Smooth muscle cell of the brain vasculature (primary cell): ENCODE data around the gene SMC3.

ENCODE experiments used
- DNase-seq: peaks from one replicate; pipeline ENCODE4 v3.0.0-alpha.2; 2012; ENCODE audit warnings: low read depth, low spot score

The SMC3 gene

DNA sequence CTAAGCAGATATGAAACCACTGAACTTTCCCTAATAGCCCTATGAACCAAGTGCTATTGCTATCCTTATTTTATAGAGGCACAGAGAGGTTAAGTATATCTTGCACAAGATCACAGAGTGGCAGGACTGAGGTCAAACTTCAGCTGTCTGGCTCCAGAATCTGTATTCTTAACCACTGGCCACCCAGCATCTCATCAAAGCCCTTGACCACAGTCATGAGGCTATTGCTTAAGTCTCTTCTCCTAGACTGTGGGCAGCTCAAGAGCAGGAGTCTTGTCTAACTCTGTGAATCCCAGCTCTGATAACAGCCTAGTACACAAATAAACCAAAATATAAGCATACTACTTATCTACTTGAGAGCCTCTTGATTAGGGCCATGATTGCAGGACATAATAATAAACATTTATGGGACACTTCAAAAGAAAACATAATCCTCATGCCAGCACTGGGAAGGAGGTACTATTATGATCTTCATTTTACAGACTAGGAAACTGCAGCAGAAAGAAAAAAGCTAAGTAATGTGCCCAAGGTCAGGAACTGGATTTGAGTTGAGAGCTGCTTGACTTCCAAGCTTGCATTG, 22.4 kb upstream of the SMC3 start:
- DNase-seq = no peak

DNA sequence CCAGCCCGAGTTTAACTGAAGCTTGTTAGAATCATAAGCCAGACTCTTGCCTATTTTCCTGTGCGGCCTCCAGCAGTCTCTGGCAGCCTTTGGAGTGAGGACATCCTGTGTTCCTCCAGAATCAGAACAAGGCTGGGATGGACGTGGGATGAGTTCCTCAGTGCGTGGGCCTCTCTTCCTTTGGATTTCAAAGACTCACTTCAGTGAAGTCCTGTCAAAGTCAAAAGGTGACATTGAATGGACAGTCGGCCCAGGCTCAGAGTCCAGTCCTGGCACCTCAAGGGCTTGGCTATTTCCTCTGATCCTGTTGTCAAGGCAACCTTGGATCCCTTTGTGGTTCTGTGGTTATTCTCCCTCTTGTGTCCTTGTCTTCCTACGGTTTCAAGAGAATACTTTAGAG, 21.4 kb upstream of the SMC3 start:
- DNase-seq = no peak

DNA sequence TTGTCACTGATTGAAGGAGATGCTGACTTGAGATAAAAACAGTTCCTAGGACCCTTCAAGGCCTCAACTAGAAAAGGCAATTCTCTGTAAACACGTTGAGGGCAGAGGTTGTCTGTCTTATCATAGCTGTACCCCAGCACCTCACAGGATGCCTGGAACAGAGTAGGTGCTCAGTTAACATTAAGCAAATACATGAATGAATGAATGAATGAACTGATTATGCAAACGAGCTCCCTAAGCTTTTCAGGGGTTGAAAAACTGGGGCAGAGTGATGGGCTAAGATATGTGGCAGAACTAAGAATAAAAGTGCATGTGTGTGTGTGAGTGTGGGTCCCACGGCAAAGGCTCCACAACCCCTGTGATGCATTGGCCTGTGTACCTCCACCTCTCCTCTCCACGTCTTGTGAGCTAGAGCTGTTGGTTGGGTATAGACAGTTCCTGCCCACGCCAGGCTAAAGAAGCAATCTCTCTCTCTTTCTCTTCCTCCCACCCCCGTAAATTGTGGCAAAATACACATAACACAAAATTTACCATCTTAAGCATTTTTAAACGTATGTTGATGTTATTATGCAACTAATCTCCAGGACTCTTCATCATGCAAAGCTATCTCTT, 20.9 kb upstream of the SMC3 start:
- no peak for DNase-seq

DNA sequence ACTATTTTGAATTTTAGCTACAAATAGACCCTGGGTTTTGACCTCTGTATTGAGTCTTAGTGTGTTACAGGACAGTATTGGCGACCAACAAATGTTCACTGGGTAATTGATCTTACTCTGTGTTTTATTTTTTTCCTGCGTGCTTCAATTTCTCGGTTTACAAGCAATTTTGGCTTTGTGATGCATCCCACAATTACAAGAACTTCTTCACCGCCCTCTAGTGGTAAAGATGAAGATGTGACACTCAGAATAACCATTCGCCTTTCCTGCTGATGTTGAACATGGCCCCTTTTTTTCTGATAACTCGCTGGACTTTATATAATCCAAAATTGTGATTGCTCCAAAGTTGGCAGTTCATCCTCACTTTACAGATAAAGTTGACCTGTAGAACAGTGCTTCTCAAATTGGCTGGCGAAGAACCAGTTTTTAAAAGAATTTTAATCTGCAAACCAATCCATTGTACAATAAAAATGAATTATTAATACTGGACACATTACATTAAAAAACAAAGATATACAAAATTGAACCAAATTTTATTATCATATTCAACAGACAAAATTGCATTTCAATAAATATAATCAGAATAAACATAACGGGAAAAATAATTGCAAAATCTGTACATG, 20.2 kb upstream of the SMC3 start:
- DNase-seq = no peak

DNA sequence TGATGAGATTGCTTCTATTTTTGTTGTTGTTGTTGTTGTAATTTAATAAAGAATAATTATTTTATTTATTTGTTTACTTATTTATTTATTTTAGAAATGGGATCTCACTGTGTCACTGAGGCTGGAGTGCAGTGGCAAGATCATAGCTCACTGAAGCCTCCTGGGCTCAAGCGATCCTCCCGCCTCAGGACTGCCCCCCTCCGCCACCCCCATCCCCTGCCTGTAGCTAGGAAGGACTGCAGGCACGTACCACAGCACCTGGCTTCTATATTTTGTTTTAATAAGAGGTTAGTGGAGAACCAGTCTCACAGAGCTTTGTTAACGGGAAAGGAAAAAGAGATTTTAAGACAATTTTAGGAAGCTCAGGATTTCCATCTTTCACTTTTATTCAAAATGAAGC, 19.5 kb upstream of the SMC3 start:
- no peak for DNase-seq

DNA sequence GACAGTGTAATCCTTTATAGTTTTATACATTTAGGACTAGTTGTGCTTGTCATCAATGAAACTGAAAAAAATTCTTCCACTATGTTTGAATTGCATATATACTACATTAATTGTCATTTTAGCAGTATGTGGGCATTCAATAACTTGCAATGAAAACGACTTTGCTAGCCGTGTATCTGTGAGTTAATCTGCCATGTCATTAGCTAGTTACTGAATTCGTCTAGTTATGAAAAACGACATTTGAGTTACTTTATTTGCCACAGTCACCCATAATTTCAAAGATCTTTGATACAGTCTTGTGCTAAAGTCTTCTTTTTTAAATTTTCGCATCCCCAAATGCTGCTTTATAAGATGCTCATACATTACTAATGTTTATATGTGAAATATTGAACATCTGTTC, 18.3 kb upstream of the SMC3 start:
- DNase-seq = no peak

DNA sequence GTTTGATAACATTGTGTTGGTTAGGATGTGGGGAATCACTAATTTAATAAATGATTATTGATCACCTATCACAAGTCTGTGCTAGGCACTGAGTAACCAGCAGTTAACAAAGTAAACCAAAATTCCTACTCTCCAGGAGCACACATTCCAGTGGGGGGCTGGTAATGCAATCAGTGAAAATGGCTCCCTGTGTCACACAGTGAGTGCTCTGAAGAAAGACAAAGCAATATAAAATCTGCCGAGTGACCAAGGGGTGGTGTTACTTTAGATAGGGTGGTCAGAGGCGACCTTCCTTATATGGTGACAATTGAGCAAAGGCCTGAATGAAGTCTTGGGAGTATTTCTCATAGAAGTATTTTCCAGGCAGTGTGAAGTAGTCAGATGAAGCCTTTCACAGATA, 13.6 kb upstream of the SMC3 start:
- DNase-seq = no peak

DNA sequence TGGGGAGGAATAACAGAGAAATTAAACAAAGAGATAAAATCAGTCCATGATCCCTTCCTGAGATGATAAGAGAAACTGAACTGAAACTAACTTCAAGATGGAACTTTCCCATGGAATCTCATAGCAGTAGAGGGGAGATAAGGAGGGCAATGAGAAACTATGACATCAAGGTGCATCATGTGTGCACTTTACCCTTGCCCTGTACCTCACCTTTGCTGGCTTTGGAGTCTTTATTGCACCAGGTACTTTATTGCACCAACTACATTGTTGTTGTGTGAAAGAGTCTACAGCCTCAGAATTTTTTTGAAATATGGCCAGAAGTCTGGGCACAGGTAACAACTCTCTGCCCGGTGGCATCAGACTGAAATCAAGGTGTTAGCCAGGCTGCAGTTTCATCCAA, 11.2 kb upstream of the SMC3 start:
- no peak for DNase-seq

DNA sequence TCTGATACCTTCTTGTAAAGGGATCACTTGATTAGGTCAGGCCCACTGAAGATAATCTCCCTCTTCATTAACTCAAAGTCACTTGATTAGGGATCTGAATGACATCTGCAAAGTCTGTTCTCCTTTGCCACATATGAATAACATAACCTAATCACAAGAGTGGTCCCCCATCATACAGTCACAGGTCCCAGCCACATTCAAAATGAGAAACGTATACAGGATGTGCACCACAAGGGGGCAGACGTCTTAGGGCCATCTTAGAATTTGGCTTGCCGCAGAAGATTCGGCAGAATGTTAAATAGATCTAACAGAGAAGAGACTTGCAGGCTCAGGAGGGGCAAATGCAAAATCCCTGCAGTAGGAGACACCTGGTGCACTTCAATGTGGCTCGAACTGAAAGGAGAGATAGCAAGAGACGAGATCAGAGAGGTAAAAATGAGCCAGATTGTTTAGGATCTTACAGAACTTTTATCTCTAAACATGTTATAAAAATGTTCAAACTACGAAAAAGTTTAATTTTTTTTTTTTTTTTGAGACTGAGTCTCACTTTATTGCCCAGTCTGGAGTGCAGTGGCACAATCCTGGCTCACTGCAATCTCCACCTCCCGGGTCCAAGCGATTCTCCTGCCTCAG, 10.4 kb upstream of the SMC3 start:
- no peak for DNase-seq

DNA sequence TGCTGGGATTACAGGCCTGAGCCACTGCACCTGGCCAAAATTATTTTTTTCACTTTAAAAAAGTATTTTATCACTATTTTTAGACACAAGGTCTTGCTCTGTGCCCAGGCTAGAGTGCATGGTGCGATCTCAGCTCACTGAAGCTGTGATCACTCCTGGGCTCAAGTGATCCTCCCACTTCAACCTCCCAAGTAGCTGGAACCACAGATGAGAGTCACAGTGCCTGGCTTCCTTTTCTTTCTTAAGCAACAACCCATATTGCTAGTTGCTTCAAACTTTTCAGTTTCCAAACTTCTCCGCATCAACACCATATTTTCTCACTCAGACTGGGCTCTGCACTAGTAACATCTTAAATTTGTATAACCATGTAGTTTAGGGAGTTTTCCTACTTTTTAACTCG, 9.5 kb upstream of the SMC3 start:
- no peak for DNase-seq

DNA sequence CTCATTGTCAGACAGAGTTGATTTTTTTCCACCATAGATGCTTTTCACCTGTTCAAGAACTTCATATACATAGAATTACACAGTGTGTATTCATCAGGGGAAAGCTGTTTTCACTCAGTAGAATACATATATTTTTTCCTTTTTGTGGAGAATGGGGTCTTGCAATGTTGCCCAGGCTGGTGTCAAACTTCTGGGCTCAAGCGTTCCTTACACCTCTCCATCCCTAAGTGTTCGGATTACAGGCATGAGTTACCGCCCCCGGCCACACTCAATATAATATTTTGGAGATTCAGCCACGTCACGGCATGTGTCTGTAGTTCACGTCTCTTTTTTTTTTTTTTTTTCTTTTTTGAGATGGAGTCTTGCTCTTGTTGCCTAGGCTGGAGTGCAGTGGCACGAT, 7.5 kb upstream of the SMC3 start:
- DNase-seq = no peak

DNA sequence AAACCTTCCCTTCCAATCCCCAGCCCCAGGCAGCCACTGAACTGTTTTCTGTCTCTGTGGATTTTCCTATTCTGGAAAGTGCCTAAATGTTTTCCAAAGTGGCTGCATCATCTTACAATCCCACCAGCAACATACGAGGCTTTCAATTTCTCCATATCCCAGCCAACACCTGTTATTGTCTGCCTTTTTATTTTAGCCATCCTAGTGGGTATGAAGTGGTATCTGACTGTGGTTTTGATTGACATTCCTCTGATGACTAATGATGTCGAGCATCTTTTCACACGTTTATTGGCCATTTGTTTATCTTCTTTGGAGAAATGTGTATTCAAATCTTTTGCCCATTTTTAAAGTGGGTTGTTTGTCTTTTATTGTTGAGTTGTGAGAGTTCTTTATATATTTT, 6.2 kb upstream of the SMC3 start:
- DNase-seq = no peak

DNA sequence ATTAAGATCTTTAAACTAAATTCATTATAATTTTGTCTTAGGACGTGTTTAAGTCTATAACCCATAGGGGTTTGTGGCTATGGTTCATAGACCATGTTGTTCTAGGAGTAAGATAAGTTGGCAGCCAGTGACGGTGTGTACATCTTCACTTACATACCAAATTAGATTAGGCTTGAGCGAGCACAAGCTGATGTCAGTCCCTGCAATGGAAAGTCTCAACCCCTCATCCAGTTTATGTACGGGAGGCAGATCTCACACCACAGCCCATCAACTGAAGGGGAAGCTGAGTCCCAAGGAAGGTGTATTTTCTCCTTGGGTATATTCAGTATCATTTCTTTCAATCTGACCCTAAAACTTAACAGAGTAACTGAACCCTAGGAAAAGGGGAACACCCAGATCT, 5.1 kb upstream of the SMC3 start:
- DNase-seq = no peak

DNA sequence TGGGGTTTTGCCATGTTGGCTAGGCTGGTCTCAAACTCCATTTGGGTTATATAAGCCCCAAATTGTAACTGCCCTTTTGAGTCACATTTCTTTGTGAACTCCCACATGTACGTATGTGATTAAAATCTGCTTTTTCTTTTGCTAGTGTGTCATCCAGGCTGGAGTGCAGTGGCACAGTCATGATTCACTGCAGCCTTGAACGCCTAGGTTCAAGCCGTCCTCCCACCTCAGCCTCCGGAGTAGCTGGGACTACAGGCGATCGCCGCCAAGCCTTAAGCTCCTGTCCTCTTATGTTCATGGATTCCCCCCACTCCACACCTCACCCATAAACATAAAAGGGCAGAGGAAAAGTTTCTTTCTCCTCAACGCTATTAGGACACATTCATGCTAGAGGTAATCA, 4.4 kb upstream of the SMC3 start:
- DNase-seq = no peak

DNA sequence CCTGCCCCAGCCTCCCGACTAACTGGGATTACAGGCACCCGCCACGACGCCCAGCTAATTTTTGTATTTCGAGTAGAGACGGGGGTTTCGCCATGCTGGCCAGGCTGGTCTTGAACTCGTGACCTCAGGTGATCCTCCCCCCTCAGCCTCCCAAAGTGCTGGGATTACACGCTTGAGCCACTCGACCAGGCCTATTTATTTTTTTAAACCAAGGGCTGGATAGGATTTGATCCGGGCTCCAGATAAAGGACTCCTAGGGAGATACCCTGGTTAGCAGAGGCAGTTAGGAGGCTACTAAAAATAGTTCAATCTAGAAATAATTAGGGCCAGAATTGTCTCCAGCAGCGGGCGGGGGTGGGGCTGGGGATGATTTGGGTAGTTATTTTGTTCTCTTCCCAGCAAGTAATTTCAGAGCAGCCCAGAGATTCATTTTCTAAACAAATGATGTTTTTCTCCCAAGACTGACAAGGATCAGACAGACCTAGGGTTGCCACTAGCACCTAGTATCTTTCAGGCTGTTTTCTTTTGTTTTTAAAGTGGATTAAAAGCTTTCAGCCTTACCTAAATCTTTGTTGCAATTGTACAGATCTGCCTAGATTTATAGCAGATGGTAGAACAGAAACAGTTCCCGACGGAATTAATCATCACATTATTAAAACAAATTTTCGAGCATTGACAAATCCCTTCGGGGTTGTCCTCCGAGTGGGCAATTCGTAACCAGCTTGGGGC, 859 bp upstream of the SMC3 start:
- no peak for DNase-seq

DNA sequence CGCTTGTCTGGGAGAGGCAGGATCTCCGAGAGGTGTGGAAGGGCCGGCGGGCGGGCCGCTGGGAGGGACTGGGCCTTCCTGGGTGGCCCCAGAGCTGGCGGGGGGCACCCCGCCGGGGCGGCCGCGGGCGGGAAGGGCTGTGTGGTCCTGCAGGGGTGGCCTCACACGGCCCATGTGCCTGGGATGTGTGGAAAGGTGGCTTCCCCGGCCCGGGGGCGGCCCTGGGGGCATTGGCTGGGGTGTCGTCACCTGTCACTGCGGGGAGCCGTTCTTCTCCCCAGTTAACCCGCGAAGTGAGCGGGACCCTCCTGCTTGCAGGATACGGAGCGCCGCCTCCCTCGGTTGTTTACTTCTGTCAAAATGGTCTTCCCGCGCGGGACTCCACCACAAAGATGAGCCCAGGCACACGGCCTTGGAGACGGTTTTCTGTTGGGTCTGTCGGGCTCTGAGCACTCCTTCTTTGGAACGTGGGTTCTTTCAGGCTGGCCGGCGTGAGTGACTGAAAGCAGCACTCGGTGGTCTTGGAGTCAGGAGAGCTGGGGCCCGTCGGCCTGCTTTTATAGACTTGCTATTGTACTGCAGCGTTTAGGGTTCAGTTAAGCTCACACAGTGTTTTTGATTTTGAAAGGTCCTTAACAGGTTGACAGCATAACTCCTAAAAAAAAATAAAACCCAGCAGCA, 700 bp downstream of the SMC3 start:
- no peak for DNase-seq

DNA sequence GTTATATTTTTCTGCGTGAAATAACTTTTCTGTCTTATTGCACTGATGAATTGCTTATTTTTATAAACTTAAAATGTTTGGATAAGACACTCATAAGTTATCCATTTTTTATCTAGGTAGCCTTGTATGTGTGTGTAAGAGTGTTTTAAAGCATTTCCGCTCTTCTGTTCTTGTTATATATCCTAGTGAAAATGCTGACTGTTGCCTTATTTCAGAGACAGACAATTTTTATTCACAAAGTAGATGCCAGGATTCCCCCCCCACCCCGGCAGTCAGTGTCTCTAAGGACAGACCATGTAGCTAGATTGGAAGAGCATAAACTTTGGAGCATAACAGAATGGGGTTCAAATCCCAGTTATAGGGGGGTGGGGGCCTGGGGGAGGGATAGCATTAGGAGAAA, 1.6 kb downstream of the SMC3 start:
- DNase-seq = no peak

DNA sequence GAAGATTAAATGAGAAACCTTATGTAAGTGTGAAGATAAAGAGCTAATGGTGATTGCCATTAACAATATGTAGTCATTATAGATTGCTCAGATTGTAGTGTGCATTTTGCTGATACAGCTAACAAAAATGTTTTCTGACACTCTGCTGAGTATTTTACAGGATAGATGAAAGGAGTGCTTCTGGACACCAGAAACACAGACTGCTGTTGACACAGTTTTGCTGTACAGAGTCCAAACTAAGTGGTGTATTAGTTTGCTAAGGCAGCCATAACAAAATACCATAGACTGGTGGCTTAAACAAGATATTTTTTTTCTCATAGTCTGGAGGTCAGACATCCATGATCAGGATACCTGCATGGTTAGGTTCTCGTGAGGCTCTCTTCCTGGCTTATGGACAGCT, 2.2 kb downstream of the SMC3 start:
- DNase-seq = no peak

DNA sequence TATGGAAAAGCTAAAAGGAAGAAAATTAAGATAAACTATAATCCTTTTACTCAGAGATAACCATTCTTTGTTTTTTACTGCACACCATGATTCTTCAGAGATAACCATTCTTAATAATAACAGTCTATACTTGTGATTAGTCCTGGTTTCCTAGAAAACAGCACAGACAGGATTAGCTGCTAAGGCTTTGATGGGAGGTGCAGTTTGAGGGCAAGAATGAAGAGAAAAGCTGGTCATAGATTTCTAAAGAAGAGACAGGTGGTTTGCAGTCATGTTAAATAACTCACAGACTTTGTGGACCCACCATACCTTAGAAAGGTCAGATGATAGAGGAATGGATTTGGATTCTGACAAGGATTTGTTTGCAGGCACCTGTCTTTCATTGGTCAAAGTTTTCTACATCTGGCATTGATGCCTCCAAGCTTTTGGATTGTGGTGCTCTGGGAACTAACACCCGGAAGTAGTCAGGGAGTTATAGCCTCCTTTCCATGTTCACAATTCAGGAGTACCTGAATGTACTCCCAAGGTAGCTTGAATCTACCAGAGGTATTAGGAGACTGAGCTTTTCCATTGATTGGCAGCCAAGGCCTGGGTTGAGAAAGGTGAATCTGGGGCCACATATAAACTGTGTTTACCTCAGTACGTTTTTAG, 3.7 kb downstream of the SMC3 start:
- no peak for DNase-seq

DNA sequence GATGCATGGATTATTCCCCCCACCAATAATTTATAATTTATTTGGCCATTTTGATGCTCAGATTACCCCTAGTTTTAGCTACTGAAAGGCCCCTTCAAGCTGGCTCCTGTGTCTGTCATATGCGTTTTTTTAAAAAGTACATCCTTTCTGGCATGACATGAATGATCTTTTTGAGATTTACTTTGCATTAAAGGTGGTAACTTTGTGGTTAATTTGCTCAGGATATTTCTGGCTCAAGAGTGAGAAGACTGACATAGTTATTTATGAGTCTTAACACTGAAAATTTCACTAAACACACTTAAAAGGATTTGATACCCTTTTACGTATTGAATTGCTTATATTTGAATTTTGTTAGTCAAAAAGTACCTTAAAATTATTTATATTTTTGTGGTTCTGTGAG, 5.4 kb downstream of the SMC3 start:
- no peak for DNase-seq

DNA sequence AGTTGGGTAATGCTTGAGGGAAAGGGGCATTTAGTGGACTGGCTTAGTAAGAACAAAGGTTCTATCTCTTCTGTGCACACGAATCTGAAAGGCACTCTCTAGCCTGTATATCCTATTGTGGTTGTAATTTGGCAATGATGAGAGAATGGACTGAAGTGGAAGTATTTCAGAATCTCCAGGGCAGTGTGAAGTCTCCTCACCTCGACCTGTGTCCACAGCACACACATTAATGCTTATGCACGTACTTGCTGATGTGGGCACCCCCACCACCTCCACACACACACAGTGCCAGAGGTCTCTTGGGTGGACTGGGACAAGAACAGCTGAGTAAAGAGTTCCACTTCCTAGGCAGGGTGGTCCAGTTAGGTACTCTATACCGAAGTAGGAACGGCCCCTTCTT, 6.9 kb downstream of the SMC3 start:
- DNase-seq = no peak

DNA sequence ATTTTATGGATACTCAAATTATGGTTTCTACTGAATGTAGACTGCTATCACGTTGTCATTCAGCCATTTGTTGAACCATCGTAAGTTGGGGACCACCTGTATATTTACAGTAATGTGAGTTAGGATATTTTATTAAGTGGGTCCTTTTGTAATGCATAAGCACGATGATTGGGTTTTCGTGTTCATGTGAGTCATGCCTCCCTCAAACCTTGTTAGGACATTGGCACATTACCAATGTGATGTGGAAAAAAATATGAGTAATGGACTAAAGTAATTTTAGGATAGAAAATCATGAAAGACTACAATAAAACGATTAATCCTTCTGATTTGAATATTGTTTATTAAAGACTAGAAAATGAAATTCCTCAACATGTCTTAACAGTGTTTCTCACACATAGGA, 8.7 kb downstream of the SMC3 start:
- DNase-seq = no peak
